Cardiac fibroblast (primary cell): ENCODE results near the gene NCKAP5.

Experiments used
- DNase-seq, 2 donors: peaks; one replicate each; pipeline versions ENCODE4 v3.0.0 to v3.0.0-alpha.2; 2010; ENCODE audit warnings: low read depth in 2 of 2
- H3K4me3 ChIP-seq, 2 donors: replicated peaks in 1 of 2; 1 replicate in 1 of 2; 2 replicates in 1 of 2; pipeline ENCODE4 v1.5.1; 2011; ENCODE audit warnings: low read depth in 2 of 2, low read length in 2 of 2, mild to moderate bottlenecking in 2 of 2, moderate library complexity in 1 of 2
- CTCF ChIP-seq: IDR thresholded peaks from one replicate; pipeline ENCODE4 v1.5.1; 2011; ENCODE audit warnings: low read depth, mild to moderate bottlenecking, low read length, inconsistent platforms

The NCKAP5 gene

GRCh38 chr2:132731441-132731840, 836.8 kb downstream of the NCKAP5 start:
- DNase-seq: no peak
- TF ChIP-seq CTCF: no peak
- H3K4me3 ChIP-seq: no peak overlapping the region

- DNase-seq: no peak
- no peak for TF ChIP-seq CTCF
- H3K4me3 ChIP-seq: no peak overlapping the region
Observed at GRCh38 chr2:132730611-132731010, 837.7 kb downstream of the NCKAP5 start.

GRCh38 chr2:132729522-132729921, 838.7 kb downstream of the NCKAP5 start:
- no peak for DNase-seq
- H3K4me3 ChIP-seq: no peak overlapping the region
- no peak for TF ChIP-seq CTCF

- DNase-seq: no peak
- no peak overlapping the region for H3K4me3 ChIP-seq
- no peak for TF ChIP-seq CTCF
Observed at GRCh38 chr2:132726155-132726554, 842.1 kb downstream of the NCKAP5 start.

- no peak for DNase-seq
- H3K4me3 ChIP-seq: no peak overlapping the region
- TF ChIP-seq CTCF: no peak
Observed at GRCh38 chr2:132725748-132726147, 842.5 kb downstream of the NCKAP5 start.

- no peak overlapping the region for H3K4me3 ChIP-seq
- DNase-seq: no peak
- no peak for TF ChIP-seq CTCF
Observed at GRCh38 chr2:132725148-132725547, 843.1 kb downstream of the NCKAP5 start.

- no peak for DNase-seq
- TF ChIP-seq CTCF: no peak
- H3K4me3 ChIP-seq: no peak overlapping the region
Observed at GRCh38 chr2:132721938-132722337, 846.3 kb downstream of the NCKAP5 start.
